ENCODE data around the gene NLGN4X.

GRCh38 chrX:6015423-6015822 is 213.2 kb downstream of the NLGN4X start:
- TF ChIP-seq CTCF (IDR thresholded peaks at IDR 0.05) = no peak
- no peak for TF ChIP-seq POLR2A (IDR thresholded peaks at IDR 0.05)
- TF ChIP-seq EP300 (IDR thresholded peaks at IDR 0.05) = no peak
